H9 (cell line): ENCODE results near the gene MCF2L2. TPM values are rescaled to one million over a fixed set of nuclear protein-coding genes. Genes with fewer than 3 reads are reported as not detected.

ENCODE experiments used
- DNase-seq: peaks from one replicate; pipeline ENCODE4 v3.0.0-alpha.2; 2017
- H2AFZ ChIP-seq: one replicate; pipeline ENCODE4 v1.6.1; 2013; ENCODE audit warnings: mild to moderate bottlenecking, low read length, control low read depth, moderate library complexity
- H2AK5ac ChIP-seq: 2 replicates; pipeline ENCODE4 v1.6.1; 2013; ENCODE audit warnings: low read length, control low read depth, mixed read lengths; ENCODE audit not compliant: insufficient read length
- H2BK120ac ChIP-seq: one replicate; pipeline ENCODE4 v1.6.1; 2013; ENCODE audit warnings: low read depth, mild to moderate bottlenecking, low read length, control low read depth, inconsistent platforms; ENCODE audit not compliant: poor library complexity, severe bottlenecking
- H2BK12ac ChIP-seq: 2 replicates; pipeline ENCODE4 v1.6.1; 2013; ENCODE audit warnings: low read length, control low read depth, mixed read lengths, low read depth; ENCODE audit not compliant: insufficient read length
- H2BK15ac ChIP-seq: 2 replicates; pipeline ENCODE4 v1.6.1; 2013; ENCODE audit warnings: low read depth, low read length, control low read depth
- H2BK20ac ChIP-seq: one replicate; pipeline ENCODE4 v1.6.1; 2013; ENCODE audit warnings: low read depth, mild to moderate bottlenecking, low read length, control low read depth, inconsistent platforms; ENCODE audit not compliant: poor library complexity, severe bottlenecking
- H2BK5ac ChIP-seq: 2 replicates; pipeline ENCODE4 v1.6.1; 2013; ENCODE audit warnings: low read length, control low read depth, mixed read lengths; ENCODE audit not compliant: insufficient read length
- H3K14ac ChIP-seq: 2 replicates; pipeline ENCODE4 v1.6.1; 2013; ENCODE audit warnings: low read length, control low read depth; ENCODE audit not compliant: insufficient read depth
- H3K18ac ChIP-seq: 2 replicates; pipeline ENCODE4 v1.6.1; 2013; ENCODE audit warnings: low read depth, mild to moderate bottlenecking, mixed read lengths, low read length, control low read depth; ENCODE audit not compliant: insufficient read length
- H3K23ac ChIP-seq: 2 replicates; pipeline ENCODE4 v1.6.1; 2013; ENCODE audit warnings: low read length, control low read depth, mixed read lengths, low read depth; ENCODE audit not compliant: insufficient read length
- H3K23me2 ChIP-seq: 2 replicates; pipeline ENCODE4 v1.6.1; 2013; ENCODE audit warnings: low read depth, mild to moderate bottlenecking, mixed read lengths, low read length, control low read depth; ENCODE audit not compliant: insufficient read length, poor library complexity, severe bottlenecking
- H3K27ac ChIP-seq: 2 replicates; pipeline ENCODE4 v1.5.1; 2013; ENCODE audit warnings: low read length, control low read depth, mixed read lengths, low read depth; ENCODE audit not compliant: insufficient read length
- H3K27me3 ChIP-seq: 2 replicates; pipeline ENCODE4 v1.6.1; 2013; ENCODE audit warnings: low read length, control low read depth, inconsistent platforms; ENCODE audit not compliant: insufficient read depth
- H3K4ac ChIP-seq: 2 replicates; pipeline ENCODE4 v1.6.1; 2013; ENCODE audit warnings: low read depth, mild to moderate bottlenecking, control low read depth, inconsistent platforms, low read length, moderate library complexity
- H3K4me1 ChIP-seq: 2 replicates; pipeline ENCODE4 v1.6.1; 2013; ENCODE audit warnings: low read length, control low read depth, inconsistent platforms; ENCODE audit not compliant: insufficient read depth
- H3K4me2 ChIP-seq: 2 replicates; pipeline ENCODE4 v1.6.1; 2013; ENCODE audit warnings: low read length, control low read depth, mixed read lengths; ENCODE audit not compliant: insufficient read length, insufficient read depth
- H3K56ac ChIP-seq: 2 replicates; pipeline ENCODE4 v1.6.1; 2013; ENCODE audit warnings: low read depth, mild to moderate bottlenecking, mixed read lengths, low read length, control low read depth; ENCODE audit not compliant: insufficient read length
- H3K79me1 ChIP-seq: 2 replicates; pipeline ENCODE4 v1.6.1; 2013; ENCODE audit warnings: low read depth, mild to moderate bottlenecking, moderate library complexity, low read length, control low read depth, inconsistent platforms; ENCODE audit not compliant: insufficient read depth, poor library complexity, severe bottlenecking
- H3K79me2 ChIP-seq: 2 replicates; pipeline ENCODE4 v1.6.1; 2013; ENCODE audit warnings: low read length, control low read depth, inconsistent platforms; ENCODE audit not compliant: insufficient read depth
- H3K9ac ChIP-seq: 2 replicates; pipeline ENCODE4 v1.6.1; 2013; ENCODE audit warnings: low read length, control low read depth, mixed read lengths; ENCODE audit not compliant: insufficient read length; ENCODE audit errors: extremely low read depth
- H3K9me3 ChIP-seq: one replicate; pipeline ENCODE4 v1.6.1; 2013; ENCODE audit warnings: low read depth, low read length, inconsistent platforms; ENCODE audit not compliant: control insufficient read depth
- H3T11ph ChIP-seq: one replicate; pipeline ENCODE4 v1.6.1; 2013; ENCODE audit warnings: mild to moderate bottlenecking, low read length, control low read depth, inconsistent platforms
- H4K20me1 ChIP-seq: one replicate; pipeline ENCODE4 v1.6.1; 2013; ENCODE audit not compliant: control insufficient read depth, insufficient read length, insufficient read depth
- H4K5ac ChIP-seq: 2 replicates; pipeline ENCODE4 v1.6.1; 2013; ENCODE audit warnings: low read depth, mild to moderate bottlenecking, mixed read lengths, low read length, control low read depth; ENCODE audit not compliant: insufficient read length
- H4K8ac ChIP-seq: replicated peaks from 2 replicates; pipeline ENCODE4 v1.6.1; 2013; ENCODE audit warnings: low read length, control low read depth, mixed read lengths, low read depth; ENCODE audit not compliant: insufficient read length
- H4K91ac ChIP-seq: 2 replicates; pipeline ENCODE4 v1.6.1; 2013; ENCODE audit warnings: low read depth, mild to moderate bottlenecking, moderate library complexity, mixed read lengths, low read length, control low read depth; ENCODE audit not compliant: insufficient read length
- H3K27ac Mint-ChIP-seq, 3 experiments: 2 replicates in 2 of 3; 3 replicates in 1 of 3; pipeline ENCODE4 v1.8.0; 2020 to 2021; ENCODE audit warnings: mixed read lengths in 3 of 3, mild to moderate bottlenecking in 1 of 3, moderate library complexity in 1 of 3
- H3K27me3 Mint-ChIP-seq: 2 replicates; pipeline ENCODE4 v1.8.0; 2021; ENCODE audit warnings: low read depth, mild to moderate bottlenecking, moderate library complexity, mixed read lengths
- H3K36me3 Mint-ChIP-seq, 3 experiments: 2 replicates in 2 of 3; 3 replicates in 1 of 3; pipeline ENCODE4 v1.8.0; 2020 to 2021; ENCODE audit warnings: low read depth in 3 of 3, mixed read lengths in 3 of 3; ENCODE audit not compliant: insufficient read depth in 1 of 3
- H3K4me1 Mint-ChIP-seq, 2 experiments: 2 replicates each; pipeline ENCODE4 v1.8.0; 2020; ENCODE audit warnings: mixed read lengths in 2 of 2
- H3K4me3 Mint-ChIP-seq, 2 experiments: 2 replicates in 1 of 2; 3 replicates in 1 of 2; pipeline ENCODE4 v1.8.0; 2020 to 2021; ENCODE audit warnings: mild to moderate bottlenecking in 2 of 2, mixed read lengths in 2 of 2, moderate library complexity in 1 of 2
- H3K9me3 Mint-ChIP-seq, 2 experiments: 2 replicates in 1 of 2; 3 replicates in 1 of 2; pipeline ENCODE4 v1.8.0; 2020; ENCODE audit warnings: mild to moderate bottlenecking in 2 of 2, mixed read lengths in 2 of 2, moderate library complexity in 1 of 2
- CTCF ChIP-seq: fragments of 200-600 bp; sonication (generic); conservative IDR thresholded peaks from 3 replicates; pipeline ENCODE4 v1.8.0; 2021; ENCODE audit warnings: antibody characterized with exemption, mild to moderate bottlenecking
- WGBS: extraction: QIAGEN DNeasy Blood & Tissue Kit; methylation state at CpG from one replicate; pipeline ENCODE4 v1.1.7; 2013; ENCODE audit warnings: missing lambda C conversion rate, low lambda C conversion rate, mixed read lengths; ENCODE audit not compliant: insufficient read length; ENCODE audit errors: extremely low coverage; 5-methylcytosine and 5-hydroxymethylcytosine counted together
- total RNA-seq: library from RNA; stranded (reverse); gene quantifications from 2 replicates; pipeline ENCODE4 v1.2.1, GENCODE V29; 2021

The MCF2L2 gene
- total RNA-seq, 1 experiment from 2014 or later: 6.4 TPM

DNA sequence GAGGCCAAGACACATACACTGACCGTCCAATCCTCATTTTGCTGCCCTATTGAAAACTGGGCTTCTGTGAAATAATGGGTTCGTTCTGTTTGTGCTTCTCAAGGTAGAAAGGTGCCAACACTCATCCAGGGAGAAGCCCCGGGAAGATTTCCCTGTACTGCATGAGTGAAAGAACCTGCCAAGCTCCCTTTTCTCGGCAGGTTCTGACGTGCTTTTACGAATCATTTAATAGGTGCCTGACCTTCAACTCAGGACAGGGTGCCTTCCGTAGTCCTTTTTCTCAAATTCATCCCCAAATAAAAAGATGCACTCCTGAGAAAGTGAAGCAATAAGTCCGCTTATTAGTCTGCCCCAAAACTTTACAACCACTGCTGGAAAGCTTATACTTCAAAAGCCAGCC is 111.1 kb downstream of the MCF2L2 start:
- no peak for TF ChIP-seq CTCF
- DNase-seq: no peak
- Histone ChIP-seq H3K27ac (no peak overlapping the region), H4K91ac (no peak overlapping the region), H2BK15ac (no peak overlapping the region), H2BK20ac (no peak overlapping the region), H4K8ac (no peak overlapping the region), H3K27me3 (no peaks in the 10 kb centered on the region), H3K79me2 (no peaks in the 10 kb centered on the region), H2BK5ac (no peak overlapping the region), H3K23ac (no peak overlapping the region), H4K5ac (no peak overlapping the region), H2BK12ac (no peak overlapping the region), H4K20me1 (no peaks in the 10 kb centered on the region), H3K18ac (no peak overlapping the region), H3K56ac (no peak overlapping the region), H3K4me2 (no peak overlapping the region), H3K4me1 (no peaks in the 10 kb centered on the region), H3K14ac (no peak overlapping the region), H2BK120ac (no peak overlapping the region), H3K4ac (no peak overlapping the region), H3T11ph (no peak overlapping the region), H3K23me2 (no peaks in the 10 kb centered on the region), H3K79me1 (no peaks in the 10 kb centered on the region), H3K9ac (no peak overlapping the region), H3K9me3 (no peaks in the 10 kb centered on the region), H2AK5ac (no peak overlapping the region), H2AFZ (no peak overlapping the region)
- Mint-ChIP-seq H3K4me3 (no peak overlapping the region), H3K27ac (peak overlapping the region in 1 of 3 experiments; percentile 49; a peak in 1 of 7 replicates), H3K27me3 (no peaks in the 10 kb centered on the region), H3K36me3 (no peaks in the 10 kb centered on the region; a peak in 1 of 7 replicates), H3K9me3 (no peaks in the 10 kb centered on the region), H3K4me1 (peaks cover 15 to 21% of the 10 kb centered on the region in 2 experiments)
- no CpG with 5 or more reads among the region's 8 CpGs for WGBS
